ENCODE measurements around the gene ERO1A. TPM values are rescaled to one million over a fixed set of nuclear protein-coding genes. Genes with fewer than 3 reads are reported as not detected.
A peak's percentile ranks its signal among the peaks of the same experiment; 100 is the strongest.

The ERO1A gene
- total and polyA plus RNA-seq, 9 of the 15 experiments (the other 6 are each of a cell fraction or from before 2014, with no cell fraction given), result 11.0 to 46.2 (median 27.6) TPM

- H3K4me2 ChIP-seq (ENCODE audit: insufficient read depth, low read length), result no peak overlapping the region
- H3K79me2 ChIP-seq (ENCODE audit: control insufficient read depth, insufficient read depth, low read length), result no peaks in the 10 kb centered on the region
- H3K9me1 ChIP-seq (ENCODE audit: control insufficient read depth, insufficient read depth, low read length), result no peaks in the 10 kb centered on the region
- no TSS peak for BruUV-seq (replicated peaks)
- no peak overlapping the region for H3K4me3 ChIP-seq
- 0 out of 2 replicates have a peak overlapping the region, but pooled peaks have one; percentile 66 for H2AFZ ChIP-seq (ENCODE audit: low read depth, low read length)
- in situ Hi-C loops (cut with MboI) (no loop called here), intact Hi-C loops (cut with micrococcal nuclease) (no loop called here)
- WGBS (ENCODE audit: insufficient coverage, low coverage, missing lambda C conversion rate), result 4% methylated on average over 2 of the region's 2 CpGs
- H4K20me1 ChIP-seq (replicated peaks; ENCODE audit: control insufficient read depth, insufficient read depth, low read length), result no peaks in the 10 kb centered on the region
- H3K36me3 ChIP-seq (ENCODE audit: control insufficient read depth, insufficient read depth, low read length), result no peaks in the 10 kb centered on the region
- FAIRE-seq (no peak), ATAC-seq (no peak), DNase-seq (ENCODE audit: extremely low read depth in 1 of 4, low spot score in 3 of 4) (no peak)
- no peak overlapping the region for H3K27ac ChIP-seq (ENCODE audit: extremely low read depth, low read depth, low read length)
- H3K9me3 ChIP-seq (replicated peaks; ENCODE audit: control insufficient read depth, insufficient read depth, low read depth, low read length), result no peaks in the 10 kb centered on the region
- H3K9ac ChIP-seq (ENCODE audit: insufficient read depth in 1 of 2, low read depth in 2 of 2, low read length in 2 of 2), result no peak overlapping the region
- ChIA-PET CTCF (ENCODE audit: low intra/inter-chr PET ratio) (interaction anchor here (0.7 kb wide), 1 partner anchor 18 kb away, joined by 3 read pairs; no protein-coding TSS in a partner anchor), POLR2A (interaction anchor here (1.2 kb wide), 1 partner anchor 9 kb away, joined by 4 read pairs; no protein-coding TSS in a partner anchor)
- peaks cover 0 to 1% of the 10 kb centered on the region in 2 experiments; a peak in 2 of 5 replicates for H3K4me1 ChIP-seq (replicated peaks in 1 of 2; ENCODE audit: control insufficient read depth in 2 of 2, insufficient read depth in 2 of 2, low read length in 2 of 2)
- no peaks in the 10 kb centered on the region for H3K27me3 ChIP-seq (ENCODE audit: control insufficient read depth in 2 of 2, insufficient read depth in 2 of 2, low read length in 2 of 2)
- no peak for TF ChIP-seq TARDBP (IDR thresholded peaks at IDR 0.05)
Observed at GRCh38 chr14:52700701-52701172, 5.4 kb upstream of the ERO1A start.

GRCh38 chr14:52694761-52695480, 437 bp downstream of the ERO1A start:
- Histone ChIP-seq H3K27me3 (ENCODE audit: control insufficient read depth in 2 of 2, insufficient read depth in 2 of 2, low read length in 2 of 2) (no peaks in the 10 kb centered on the region), H3K9ac (ENCODE audit: insufficient read depth in 1 of 2, low read depth in 2 of 2, low read length in 2 of 2) (peak overlapping the region; percentile 76 to 98), H4K20me1 (replicated peaks; ENCODE audit: control insufficient read depth, insufficient read depth, low read length) (peaks cover 10% of the 10 kb centered on the region), H3K9me1 (ENCODE audit: control insufficient read depth, insufficient read depth, low read length) (no peaks in the 10 kb centered on the region), H3K79me2 (ENCODE audit: control insufficient read depth, insufficient read depth, low read length) (peaks cover 54% of the 10 kb centered on the region), H3K27ac (ENCODE audit: extremely low read depth, low read depth, low read length) (peak overlapping the region; percentile 85), H3K36me3 (ENCODE audit: control insufficient read depth, insufficient read depth, low read length) (0 out of 3 replicates have a peak, but pooled peaks cover 2% of the 10 kb centered on the region), H3K4me3 (peak overlapping the region; percentile 82), H3K4me1 (replicated peaks in 1 of 2; ENCODE audit: control insufficient read depth in 2 of 2, insufficient read depth in 2 of 2, low read length in 2 of 2) (peaks cover 9 to 15% of the 10 kb centered on the region in 2 experiments; a peak in 4 of 5 replicates), H3K4me2 (ENCODE audit: insufficient read depth, low read length) (peak overlapping the region; percentile 94), H2AFZ (ENCODE audit: low read depth, low read length) (peak overlapping the region; percentile 88), H3K9me3 (replicated peaks; ENCODE audit: control insufficient read depth, insufficient read depth, low read depth, low read length) (no peaks in the 10 kb centered on the region)
- intact Hi-C loops (cut with micrococcal nuclease), result loop anchor here (5.0 kb wide), 1 partner anchor 143 kb away; the partner anchor contains the start of genes GPR137C and TXNDC16
- ChIA-PET CTCF (ENCODE audit: low intra/inter-chr PET ratio) (no interaction called here), POLR2A (interaction anchor here (0.7 to 1.3 kb wide), 2 partner anchors 13 to 21 kb away, joined by 3 to 5 read pairs; partner anchors contain the start of gene PSMC6)
- ATAC-seq (peak; percentile 73), FAIRE-seq (peak; percentile 78), DNase-seq (ENCODE audit: extremely low read depth in 1 of 4, low spot score in 3 of 4) (peak; percentile 11 to 60 (median 14))
- 2% methylated on average over 32 of the region's 46 CpGs for WGBS (ENCODE audit: insufficient coverage, low coverage, missing lambda C conversion rate)
- in situ Hi-C loops (cut with MboI), result no loop called here
- no TSS peak for BruUV-seq (replicated peaks)
- TF ChIP-seq CBFB (CRISPR knock-in tag; IDR thresholded peaks at IDR 0.05) (0 out of 2 replicates have a peak, but pooled peaks have one; percentile 30), MAX (CRISPR knock-in tag; IDR thresholded peaks at IDR 0.05) (peak; percentile 28; the same call in 1 of the 2 replicates), MCM7 (IDR thresholded peaks at IDR 0.05) (no peak), MNT (conservative IDR thresholded peaks at IDR 0.05) (peak in 1 of 2 experiments; percentile 25; a peak in 1 of 4 replicates), ETS1 (conservative IDR thresholded peaks at IDR 0.05; ENCODE audit: control insufficient read depth, low read depth, low read length) (0 out of 2 replicates have a peak, but pooled peaks have one; percentile 50), YY1 (IDR thresholded peaks at IDR 0.05; ENCODE audit: borderline replicate concordance in 1 of 3, control insufficient read depth in 1 of 3, extremely low read depth in 1 of 3, insufficient read depth in 3 of 3, insufficient read length in 1 of 3, insufficient replicate concordance in 2 of 3, low read depth in 1 of 3, low read length in 2 of 3) (peak in 2 of 3 experiments; percentile 63 to 79), ZBTB7A (IDR thresholded peaks at IDR 0.05; ENCODE audit: borderline replicate concordance, control insufficient read depth, low read depth, low read length) (peak; percentile 35; the same call in 1 of the 2 replicates)

Data from K562 (cell line).